Measurements from ENCODE around the gene DEF6. TPM values are rescaled to one million over a fixed set of nuclear protein-coding genes. Genes with fewer than 3 reads are reported as not detected.

The DEF6 gene, protein sequence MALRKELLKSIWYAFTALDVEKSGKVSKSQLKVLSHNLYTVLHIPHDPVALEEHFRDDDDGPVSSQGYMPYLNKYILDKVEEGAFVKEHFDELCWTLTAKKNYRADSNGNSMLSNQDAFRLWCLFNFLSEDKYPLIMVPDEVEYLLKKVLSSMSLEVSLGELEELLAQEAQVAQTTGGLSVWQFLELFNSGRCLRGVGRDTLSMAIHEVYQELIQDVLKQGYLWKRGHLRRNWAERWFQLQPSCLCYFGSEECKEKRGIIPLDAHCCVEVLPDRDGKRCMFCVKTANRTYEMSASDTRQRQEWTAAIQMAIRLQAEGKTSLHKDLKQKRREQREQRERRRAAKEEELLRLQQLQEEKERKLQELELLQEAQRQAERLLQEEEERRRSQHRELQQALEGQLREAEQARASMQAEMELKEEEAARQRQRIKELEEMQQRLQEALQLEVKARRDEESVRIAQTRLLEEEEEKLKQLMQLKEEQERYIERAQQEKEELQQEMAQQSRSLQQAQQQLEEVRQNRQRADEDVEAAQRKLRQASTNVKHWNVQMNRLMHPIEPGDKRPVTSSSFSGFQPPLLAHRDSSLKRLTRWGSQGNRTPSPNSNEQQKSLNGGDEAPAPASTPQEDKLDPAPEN
- 2.8 TPM for total RNA-seq
- long read RNA-seq, partial matches to known transcripts, result 0 of 4 reads
- long read RNA-seq, other reads (novel, unspliced or antisense), result 0 of 4 reads

DNA sequence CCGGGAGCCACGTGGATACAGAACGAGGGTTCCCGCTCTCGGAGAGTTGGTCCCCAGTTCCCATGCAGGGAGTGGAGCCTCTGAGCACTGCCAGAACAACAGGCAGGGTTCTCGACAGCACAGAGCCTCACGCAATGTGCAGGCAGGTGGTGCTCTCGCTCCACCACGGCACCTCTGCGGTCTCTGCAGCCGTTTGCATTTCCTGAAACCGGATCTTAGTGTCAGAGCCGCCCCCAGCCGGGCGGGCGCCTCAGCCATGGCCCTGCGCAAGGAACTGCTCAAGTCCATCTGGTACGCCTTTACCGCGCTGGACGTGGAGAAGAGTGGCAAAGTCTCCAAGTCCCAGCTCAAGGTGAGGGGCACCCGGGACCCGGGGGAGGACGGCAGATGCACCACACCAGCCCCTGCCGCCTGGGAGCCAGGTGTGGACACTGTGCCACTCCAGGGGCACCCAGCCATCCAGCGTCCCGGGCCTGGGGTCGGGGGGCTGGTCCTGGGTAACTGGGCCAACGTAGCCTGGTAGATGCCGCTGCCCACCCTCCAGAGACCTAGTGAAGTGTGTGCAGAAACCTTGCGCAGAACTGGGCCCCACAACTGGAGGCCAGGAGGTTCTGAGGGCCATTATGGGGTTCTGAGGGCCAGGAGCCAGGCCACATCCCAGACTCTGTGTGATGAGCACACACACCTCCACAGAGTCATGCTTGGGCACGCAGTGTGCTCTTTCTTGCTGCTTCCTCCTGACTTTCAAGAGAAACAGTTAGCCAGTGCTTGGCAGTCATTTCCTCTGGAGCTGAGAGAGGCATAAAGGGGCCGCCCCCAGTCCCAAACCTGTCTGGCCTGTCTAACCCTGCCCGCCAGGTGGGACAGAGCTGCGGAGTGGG, at the start of gene DEF6:
Gene DEF6 (plus strand): TSS at position 218 of the 881 bp plus-strand sequence. CDS start 39 bp downstream, at position 257.
- ATAC-seq, result peak; percentile 85
- intact Hi-C loops (cut with DNase I), result loop anchor here (1.0 to 5.0 kb wide), 2 partner anchors 151 to 169 kb away; partner anchors contain the start of gene RPL10A

DNA sequence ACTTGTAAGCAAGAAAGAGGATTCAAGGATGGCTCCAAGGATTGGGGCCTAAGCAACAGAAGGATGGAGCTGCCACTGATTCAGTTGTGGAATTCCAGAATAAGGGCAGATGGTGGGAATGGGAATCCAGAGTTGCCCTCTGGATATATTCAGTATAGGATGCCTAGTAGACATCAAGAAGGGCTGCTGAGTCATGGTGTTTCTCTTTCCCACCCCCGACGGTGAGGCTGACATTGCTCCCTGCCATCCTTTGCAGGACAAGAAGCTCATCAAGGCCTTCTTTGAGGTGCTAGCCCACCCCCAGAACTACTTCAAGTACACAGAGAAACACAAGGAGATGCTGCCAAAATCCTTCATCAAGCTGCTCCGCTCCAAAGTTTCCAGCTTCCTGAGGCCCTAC, 49.3 kb upstream of the DEF6 start:
- no peak for DNase-seq (ENCODE audit: missing footprints)
- intact Hi-C loops (cut with DNase I), result loop anchor here (10.0 kb wide), 1 partner anchor 263 kb away; no protein-coding TSS in a partner anchor
- ATAC-seq, result peak; percentile 18

More for the DNA sequence above, at the start of gene DEF6:
- peak; percentile 93 for DNase-seq (ENCODE audit: missing footprints)

DNA sequence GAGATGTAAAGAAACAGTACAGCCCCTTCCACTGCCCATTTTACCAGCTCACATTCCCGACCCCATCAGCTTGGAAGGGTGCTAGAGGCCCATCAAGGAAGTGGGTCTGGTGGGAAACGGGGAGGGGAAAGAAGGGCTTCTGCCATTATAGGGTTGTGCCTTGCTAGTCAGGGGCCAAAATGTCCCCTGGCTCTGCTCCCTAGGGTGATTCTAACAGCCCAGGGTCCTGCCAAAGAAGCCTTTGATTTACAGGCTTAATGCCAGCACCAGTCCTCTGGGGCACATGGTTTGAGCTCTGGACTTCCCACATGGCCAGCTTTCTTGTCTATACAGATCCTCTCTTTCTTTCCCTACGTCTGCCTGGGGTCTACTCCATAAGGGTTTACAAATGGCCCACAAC, 48.7 kb upstream of the DEF6 start:
- intact Hi-C loops (cut with DNase I), result loop anchor here (10.0 kb wide), 1 partner anchor 264 kb away; no protein-coding TSS in a partner anchor
- DNase-seq (ENCODE audit: missing footprints), result no peak
- peak; percentile 62 for ATAC-seq

DNA sequence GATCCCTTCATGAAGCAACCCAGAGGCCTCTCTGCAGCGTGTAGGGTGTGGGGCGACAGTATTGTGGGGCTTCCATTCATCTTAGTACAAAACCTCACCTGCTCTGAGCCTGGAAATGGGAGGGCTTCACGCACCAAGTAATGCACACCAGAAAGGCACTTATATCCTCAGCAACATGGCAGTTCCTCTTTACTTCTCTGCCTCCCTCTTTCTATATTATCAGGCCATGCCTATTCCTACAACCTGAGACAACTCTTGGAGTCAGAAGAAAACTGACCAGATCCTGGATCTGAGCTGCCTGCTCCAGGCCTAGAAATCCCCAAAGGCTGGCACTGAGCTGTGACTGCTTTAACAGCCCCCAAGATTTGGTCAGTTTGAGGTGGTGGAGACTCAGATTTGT, 45.7 kb upstream of the DEF6 start:
- intact Hi-C loops (cut with DNase I), result no loop called here
- ATAC-seq, result no peak
- no peak for DNase-seq (ENCODE audit: missing footprints)

DNA sequence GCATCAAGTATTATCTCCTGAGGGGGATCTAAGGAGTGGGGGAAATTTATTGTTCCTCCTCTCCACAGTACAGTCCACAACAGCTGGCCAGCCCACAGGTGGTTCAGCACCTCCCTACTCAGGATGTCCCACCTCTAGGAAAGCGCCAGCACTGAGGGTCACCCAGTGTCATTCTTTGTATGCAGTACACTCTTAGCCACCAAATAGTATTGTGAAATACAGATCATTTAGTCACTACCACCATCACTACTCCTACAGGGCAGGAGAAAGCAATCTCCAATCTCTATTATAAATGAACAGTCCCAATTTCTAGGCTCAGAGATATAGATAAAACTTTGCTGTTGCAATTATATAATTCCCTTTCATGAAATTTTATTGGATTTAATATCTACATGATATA, 44.4 kb upstream of the DEF6 start:
- intact Hi-C loops (cut with DNase I), result no loop called here
- ATAC-seq (no peak), DNase-seq (ENCODE audit: missing footprints) (no peak)

DNA sequence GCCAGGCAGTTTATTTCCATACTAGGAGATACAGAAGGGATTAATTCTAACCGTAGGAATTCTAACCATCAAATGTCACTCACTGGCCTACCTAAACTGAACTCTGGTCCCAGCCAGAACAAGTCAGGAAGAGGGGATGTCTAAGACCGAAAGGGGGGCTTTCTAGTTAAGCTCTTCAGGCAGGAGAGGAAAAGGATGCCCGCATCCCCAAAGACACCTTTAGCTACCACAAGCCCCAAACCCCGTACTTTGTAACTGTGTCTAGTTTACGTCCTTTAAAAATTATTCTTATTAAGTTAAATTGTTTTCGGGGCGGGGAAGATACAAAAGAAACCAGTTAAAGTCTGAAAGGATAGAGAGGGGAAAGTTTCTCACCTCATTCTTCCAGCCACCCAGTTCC, 39.3 kb upstream of the DEF6 start:
- no peak for ATAC-seq
- intact Hi-C loops (cut with DNase I), result no loop called here
- no peak for DNase-seq (ENCODE audit: missing footprints)

DNA sequence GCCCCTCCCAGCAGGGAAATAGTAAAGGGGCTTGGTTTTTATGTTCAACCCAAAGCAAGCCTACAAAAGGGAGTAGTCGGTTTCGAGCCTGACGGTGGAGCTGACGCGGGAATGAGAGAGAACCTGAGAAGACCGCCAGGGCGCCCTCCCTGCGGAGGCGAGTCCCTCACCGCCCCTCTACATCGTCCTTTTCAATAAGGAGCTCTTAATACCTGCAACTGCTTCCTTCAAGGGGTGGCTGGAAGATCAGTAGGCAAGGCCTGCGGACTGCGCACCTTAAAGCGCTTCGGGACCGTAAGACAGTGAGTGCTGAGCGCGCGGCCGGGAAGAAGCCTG, 38.8 kb upstream of the DEF6 start:
- DNase-seq (ENCODE audit: missing footprints) (no peak), ATAC-seq (peak; percentile 0)
- intact Hi-C loops (cut with DNase I), result no loop called here

DNA sequence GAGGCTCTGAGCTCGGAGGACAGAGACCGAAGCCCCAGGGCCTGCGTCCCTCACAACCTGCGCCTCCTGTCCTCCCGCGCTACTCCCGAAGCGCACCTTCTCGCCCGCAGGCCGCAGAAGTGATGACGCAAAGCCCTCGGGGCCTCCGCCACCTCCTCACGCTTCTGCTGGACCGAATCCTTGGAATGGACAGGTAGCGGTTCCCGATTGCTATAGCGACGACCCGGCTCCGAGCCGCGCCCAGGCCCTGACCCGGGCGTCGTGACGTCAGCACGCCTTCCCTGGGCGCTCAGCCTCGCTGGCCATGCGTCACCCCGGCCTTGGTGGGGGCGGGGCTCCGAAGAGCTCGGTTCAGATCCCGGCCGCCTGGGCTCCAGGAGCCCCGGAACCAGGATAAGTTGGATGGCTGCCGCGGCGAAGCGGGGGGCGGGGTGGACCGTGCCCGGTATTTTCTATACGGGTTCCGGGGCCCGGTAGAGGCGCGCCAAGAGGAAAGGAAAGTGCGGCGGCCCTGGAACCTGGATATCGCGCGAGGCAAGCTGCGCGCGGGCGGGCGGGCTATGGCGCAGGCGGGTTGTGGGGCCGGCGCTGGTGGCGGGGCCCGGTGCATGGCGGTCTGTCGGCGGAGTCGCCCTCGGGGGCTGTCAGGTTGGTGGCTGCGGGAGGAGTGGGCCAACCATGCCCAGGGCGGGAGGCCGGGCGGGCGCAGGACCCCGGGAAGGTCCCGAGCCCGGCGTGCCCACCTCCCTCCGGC, 38.2 kb upstream of the DEF6 start, which contains the start of gene ZNF76:
Gene ZNF76 (plus strand): TSS at position 542 of the 754 bp plus-strand sequence. CDS start 21,417 bp downstream, outside the sequence.
- DNase-seq (ENCODE audit: missing footprints), result peak; percentile 99
- intact Hi-C loops (cut with DNase I), result no loop called here
- ATAC-seq, result peak; percentile 93

DNA sequence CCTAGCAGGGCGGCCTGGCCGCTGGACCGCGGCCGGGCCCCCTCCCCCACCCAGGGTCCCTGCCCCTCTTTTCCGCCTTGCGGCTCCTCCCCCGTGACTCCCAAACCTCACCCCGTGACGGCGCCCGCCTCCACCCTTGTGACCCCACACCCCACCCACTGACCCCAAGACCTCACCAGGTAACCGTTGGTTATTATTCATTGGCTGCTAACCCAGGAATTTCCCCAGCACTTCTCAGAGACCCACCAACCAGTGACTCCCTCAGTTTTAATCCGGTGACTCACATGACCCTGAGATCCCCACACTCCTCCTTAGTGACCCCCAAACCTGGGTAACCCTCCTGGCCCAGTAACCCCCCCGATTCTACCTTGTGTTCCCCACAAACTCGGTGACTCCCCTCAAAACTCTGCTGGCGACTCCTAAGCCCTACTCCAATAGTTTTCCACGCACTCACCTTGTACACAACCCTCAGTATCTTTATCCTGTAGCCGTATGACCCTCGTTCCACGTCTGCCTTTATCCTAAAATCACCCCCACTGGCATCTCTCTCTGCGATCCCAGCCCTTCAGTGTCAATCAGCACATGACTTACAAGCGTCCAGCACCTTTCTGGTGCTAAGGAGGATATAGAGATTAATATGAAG, 37.5 kb upstream of the DEF6 start:
- ATAC-seq (peak; percentile 71), DNase-seq (ENCODE audit: missing footprints) (peak; percentile 86)
- intact Hi-C loops (cut with DNase I), result no loop called here

DNA sequence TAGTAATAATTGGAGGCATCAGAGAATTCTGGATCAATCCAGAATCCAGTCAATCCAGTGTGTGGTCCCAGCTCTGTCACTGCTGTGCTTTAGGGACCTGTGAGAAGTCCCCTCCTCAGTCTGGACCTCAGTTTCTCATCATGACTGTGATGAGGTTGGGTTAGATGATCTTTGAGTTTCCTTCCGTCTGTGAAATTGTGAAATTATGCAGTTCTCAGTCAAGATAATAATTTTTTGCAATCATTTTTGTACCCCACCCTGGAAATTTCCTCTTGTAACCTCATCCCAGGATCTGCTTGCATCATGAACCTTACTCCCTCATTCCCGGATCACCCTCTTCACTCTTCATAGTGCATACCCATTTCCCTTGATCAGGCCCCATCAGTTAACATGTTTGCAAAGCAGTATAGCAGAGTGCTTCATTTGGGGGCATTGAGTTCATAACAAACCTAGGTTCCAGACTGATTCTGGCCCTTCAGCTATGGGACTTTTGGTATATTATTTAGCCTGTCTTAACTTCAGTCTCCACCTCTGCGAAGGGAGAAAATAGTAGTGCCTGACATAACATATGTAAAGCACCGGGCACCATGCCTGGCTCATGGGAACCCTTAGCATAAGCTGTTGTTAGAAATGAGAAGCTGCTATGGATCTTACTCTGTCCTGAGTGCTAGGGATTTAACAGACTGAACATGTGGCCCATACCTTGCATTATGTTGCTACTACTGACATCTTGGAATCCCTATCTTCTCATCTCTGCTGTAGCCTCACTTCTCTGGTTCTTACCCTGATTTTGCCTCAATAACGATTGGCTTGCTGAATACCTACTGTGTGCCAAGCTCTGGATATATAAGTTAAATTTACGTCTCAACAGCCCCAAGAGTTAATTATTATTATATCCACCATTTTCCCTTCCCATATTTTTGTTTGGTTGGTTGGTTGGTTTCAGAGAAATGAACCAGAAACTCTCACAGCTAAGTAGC, 36.7 kb upstream of the DEF6 start:
- no peak for DNase-seq (ENCODE audit: missing footprints)
- intact Hi-C loops (cut with DNase I), result no loop called here
- ATAC-seq, result no peak

DNA sequence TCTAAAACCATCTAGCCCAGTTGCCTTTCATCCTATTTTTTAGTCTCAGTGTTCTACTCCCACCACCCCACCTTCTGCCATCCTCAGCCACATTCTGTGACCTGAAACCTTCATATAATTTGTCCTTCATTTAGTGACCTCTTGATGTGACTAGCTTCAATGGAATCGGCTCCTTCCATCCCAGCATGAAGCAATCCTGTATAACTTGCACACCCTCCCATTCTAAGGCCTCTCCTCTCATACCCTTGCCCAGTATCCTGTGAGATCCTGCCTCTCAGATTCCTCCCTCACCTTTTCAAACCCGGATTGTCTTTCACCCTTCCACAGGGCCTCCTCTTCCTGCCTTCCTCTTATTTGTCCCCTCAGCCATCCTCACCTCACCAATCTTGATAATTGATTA, 35.0 kb upstream of the DEF6 start:
- no peak for ATAC-seq
- no peak for DNase-seq (ENCODE audit: missing footprints)
- intact Hi-C loops (cut with DNase I), result no loop called here

DNA sequence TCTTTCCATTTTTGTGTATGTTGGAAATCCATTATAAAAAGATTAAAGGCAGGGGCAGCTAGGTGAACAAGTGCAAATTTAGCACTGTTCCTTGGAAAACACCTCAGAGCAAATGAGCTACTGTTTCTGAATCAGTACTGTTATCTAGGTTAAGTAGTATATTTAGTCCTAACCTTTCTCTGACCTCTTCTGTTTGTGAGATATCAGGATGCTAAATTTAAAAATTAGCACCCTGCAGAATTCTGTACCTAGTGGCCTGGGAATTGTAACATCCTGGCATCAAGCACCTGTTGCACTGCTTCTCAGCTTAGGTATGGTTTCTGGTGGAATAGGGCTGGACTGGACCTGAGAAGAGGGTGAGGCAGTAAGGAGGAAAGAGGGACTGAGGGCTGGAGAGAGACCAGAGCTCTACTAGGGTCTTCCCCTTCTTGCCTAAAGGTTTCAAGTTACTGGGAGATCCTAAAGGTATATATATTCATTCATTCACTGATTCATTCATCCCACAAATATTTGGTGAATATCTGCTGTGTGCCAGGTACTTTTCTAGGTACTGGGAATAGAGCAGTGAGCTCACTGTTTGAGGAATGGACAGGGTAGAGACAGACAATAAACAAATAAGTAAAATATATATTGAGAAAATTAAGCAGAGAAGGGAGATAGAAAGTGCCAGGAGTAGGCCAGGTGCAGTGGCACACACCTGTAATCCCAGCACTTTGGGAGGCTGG, 32.9 kb upstream of the DEF6 start:
- peak; percentile 7 for ATAC-seq
- intact Hi-C loops (cut with DNase I), result no loop called here
- no peak for DNase-seq (ENCODE audit: missing footprints)

DNA sequence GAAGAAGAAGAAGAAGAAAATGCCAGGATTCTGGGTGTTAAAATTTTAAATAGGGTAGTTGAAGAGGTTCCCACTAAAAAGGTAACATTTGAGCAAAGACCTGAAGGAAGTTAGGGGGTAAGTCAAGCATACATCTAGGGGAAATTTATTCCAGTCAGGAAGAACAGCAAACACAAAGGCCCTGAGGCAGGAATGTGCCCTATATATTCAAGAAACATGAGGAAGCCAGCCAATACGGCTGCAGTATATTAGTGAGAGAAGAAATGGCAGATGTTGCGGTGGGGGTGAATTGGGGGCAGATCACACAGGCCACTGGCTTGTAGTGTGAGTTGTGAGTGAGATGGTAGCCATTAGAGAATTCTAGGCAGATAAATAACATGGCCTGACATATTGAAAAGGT, 32.1 kb upstream of the DEF6 start:
- ATAC-seq (no peak), DNase-seq (ENCODE audit: missing footprints) (no peak)
- intact Hi-C loops (cut with DNase I), result no loop called here

DNA sequence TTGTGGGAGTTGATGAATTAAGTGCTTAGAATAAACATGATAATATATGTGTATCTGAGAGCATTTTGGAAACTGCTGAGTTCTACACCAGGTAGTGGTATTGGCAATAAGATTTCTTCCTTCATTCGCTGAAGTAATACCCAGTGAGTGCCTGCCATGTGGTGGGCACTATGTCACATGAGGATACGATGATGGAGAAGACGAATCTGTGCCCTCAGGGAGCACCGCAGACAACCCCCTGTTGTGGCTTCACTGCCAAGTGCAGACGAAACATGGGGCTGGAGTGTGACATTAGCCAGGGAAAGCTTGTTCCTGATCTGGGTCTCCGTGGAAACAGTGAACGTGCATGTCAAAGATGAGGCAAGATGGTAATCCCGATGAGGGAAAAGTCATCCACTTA, 30.2 kb upstream of the DEF6 start:
- DNase-seq (ENCODE audit: missing footprints) (no peak), ATAC-seq (no peak)
- intact Hi-C loops (cut with DNase I), result no loop called here

DNA sequence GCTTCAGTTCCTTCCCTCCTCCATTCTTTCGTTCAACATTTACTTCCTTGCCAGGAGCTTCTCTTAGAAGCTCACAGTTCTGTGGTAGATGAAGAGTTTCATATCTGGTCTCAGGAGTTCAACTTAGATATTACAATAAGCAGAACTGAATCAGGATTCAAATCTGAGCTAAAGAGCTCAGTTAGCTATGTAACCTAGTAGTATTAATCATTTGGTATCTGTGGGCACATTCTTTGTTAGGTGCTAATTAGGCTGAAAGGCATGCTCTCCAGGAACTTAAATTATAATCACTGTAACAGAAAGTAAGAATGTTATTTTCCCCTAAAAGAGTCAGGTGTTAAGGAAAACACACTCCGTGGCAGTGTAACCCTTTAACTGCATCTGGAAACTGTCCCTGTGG, 29.7 kb upstream of the DEF6 start:
- intact Hi-C loops (cut with DNase I), result no loop called here
- no peak for ATAC-seq
- DNase-seq (ENCODE audit: missing footprints), result no peak

DNA sequence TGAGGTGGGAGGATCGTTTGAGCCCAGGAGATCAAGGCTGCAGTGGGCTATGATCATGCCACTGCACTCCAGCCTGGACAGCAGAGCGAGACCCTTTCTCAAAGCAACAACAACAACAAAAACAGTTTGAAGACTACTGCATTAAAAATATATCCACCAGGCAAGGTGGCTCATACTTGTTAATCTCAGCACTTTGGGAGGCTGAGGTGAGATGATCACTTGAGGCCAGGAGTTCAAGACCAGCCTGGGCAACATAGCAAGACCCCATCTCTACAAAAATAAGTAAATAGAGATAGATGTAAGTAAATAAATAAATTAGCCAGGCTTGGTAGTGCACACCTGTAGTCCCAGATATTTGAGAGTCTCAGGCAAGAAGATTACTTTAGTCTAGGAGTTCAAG, 25.6 kb upstream of the DEF6 start:
- ATAC-seq (no peak), DNase-seq (ENCODE audit: missing footprints) (no peak)
- intact Hi-C loops (cut with DNase I), result no loop called here
